PC-3 (cell line): Measurements from ENCODE around the gene MBLAC2. TPM values are rescaled to one million over a fixed set of nuclear protein-coding genes. Genes with fewer than 3 reads are reported as not detected.
A peak's percentile ranks its signal among the peaks of the same experiment; 100 is the strongest.

Experiments
- ATAC-seq: fragments of 200-7000 bp; cut with Tn5 transposase; 2 replicates; pipeline ENCODE4 v1.9.1; 2020; ENCODE audit warnings: mild to moderate bottlenecking, moderate library complexity
- BruUV-seq: library from RNA; stranded (reverse); fragments of 400-500 nt; replicated peaks from 2 replicates; lab custom pipeline; 2021; lab: Mats Ljungman, UMichigan
- CTCF ChIA-PET: fragments of 300-600 bp; sonication (Branson Sonifier 250); formaldehyde crosslinking; loops from one replicate; lab custom pipeline; 2022; ENCODE audit warnings: antibody characterized with exemption; lab: Charles Lee
- POLR2A ChIA-PET: fragments of 300-600 bp; sonication (Branson Sonifier 250); formaldehyde crosslinking; loops from one replicate; lab custom pipeline; 2022; ENCODE audit warnings: antibody characterized with exemption; ENCODE audit not compliant: unreplicated experiment; lab: Charles Lee
- DNase-seq: peaks from one replicate; pipeline ENCODE4 v3.0.0-alpha.2; 2015
- H2AFZ ChIP-seq: fragments of 300-600 bp; sonication (generic); 2 replicates; pipeline ENCODE4 v1.6.0; 2016; ENCODE audit warnings: antibody characterized with exemption, low read length
- H3F3A ChIP-seq: fragments of 300-600 bp; sonication (generic); one replicate; pipeline ENCODE4 v1.6.0; 2017; ENCODE audit warnings: antibody characterized with exemption, low read length, control low read depth, mild to moderate bottlenecking; ENCODE audit not compliant: unreplicated experiment
- H3K27ac ChIP-seq: fragments of 300-600 bp; sonication (generic); 2 replicates; pipeline ENCODE4 v1.5.1; 2016; ENCODE audit warnings: mild to moderate bottlenecking, low read length
- H3K27me3 ChIP-seq: fragments of 300-600 bp; sonication (generic); 2 replicates; pipeline ENCODE4 v1.6.1; 2016; ENCODE audit warnings: low read length, mixed read lengths
- H3K36me3 ChIP-seq: fragments of 300-600 bp; sonication (generic); 2 replicates; pipeline ENCODE4 v1.6.1; 2016; ENCODE audit warnings: low read depth, mixed run types, low read length, mixed read lengths
- H3K4me1 ChIP-seq: fragments of 300-600 bp; sonication (generic); 2 replicates; pipeline ENCODE4 v1.5.1; 2016; ENCODE audit warnings: low read length; ENCODE audit not compliant: insufficient read depth
- H3K4me2 ChIP-seq: fragments of 300-600 bp; sonication (generic); 2 replicates; pipeline ENCODE4 v1.6.0; 2016; ENCODE audit warnings: low read length
- H3K4me3 ChIP-seq: fragments of 300-600 bp; sonication (generic); 2 replicates; pipeline ENCODE4 v1.5.1; 2016; ENCODE audit warnings: mild to moderate bottlenecking, low read length, mixed read lengths
- H3K79me2 ChIP-seq: fragments of 300-600 bp; sonication (generic); 2 replicates; pipeline ENCODE4 v1.6.1; 2017; ENCODE audit warnings: low read length, mixed read lengths
- H3K9ac ChIP-seq: fragments of 300-600 bp; sonication (generic); 2 replicates; pipeline ENCODE4 v1.6.0; 2016; ENCODE audit warnings: mild to moderate bottlenecking, low read length
- H3K9me2 ChIP-seq: fragments of 300-600 bp; sonication (generic); replicated peaks from 2 replicates; pipeline ENCODE4 v1.6.1; 2016; ENCODE audit warnings: mixed run types, low read length, mixed read lengths
- H3K9me3 ChIP-seq: fragments of 300-600 bp; sonication (generic); 2 replicates; pipeline ENCODE4 v1.6.1; 2016; ENCODE audit warnings: low read length, mixed read lengths
- H4K20me1 ChIP-seq: fragments of 300-600 bp; sonication (generic); 2 replicates; pipeline ENCODE4 v1.6.1; 2016; ENCODE audit warnings: low read length, mixed read lengths
- EZH2 ChIP-seq: fragments of 300-600 bp; sonication (generic); IDR thresholded peaks from one replicate; pipeline ENCODE4 v1.6.1; 2017; ENCODE audit warnings: antibody characterized with exemption, mild to moderate bottlenecking, low read length; ENCODE audit not compliant: unreplicated experiment
- EZH2phosphoT487 ChIP-seq: fragments of 300-600 bp; sonication (generic); IDR thresholded peaks from 2 replicates; pipeline ENCODE4 v1.6.1; 2018; ENCODE audit warnings: mild to moderate bottlenecking, antibody characterized with exemption, low read length, borderline replicate concordance
- intact Hi-C: fragments of 100-400 bp; cut with micrococcal nuclease; formaldehyde crosslinking; loops from 2 replicates; pipeline ENCODE4 v1.9.0; 2023
- total RNA-seq: library from RNA; depleted of rRNA; stranded (reverse); fragments of >200 nt; gene quantifications from 2 replicates; pipeline ENCODE4 v1.2.3, GENCODE V29; 2014
- TF ChIP-seq, protein P1 (sequence below): fragments of 300-600 bp; sonication (generic); conservative IDR thresholded peaks from 2 replicates; pipeline ENCODE4 v1.5.1; 2017; ENCODE audit warnings: antibody characterized with exemption, low read depth, mild to moderate bottlenecking, low read length

The MBLAC2 gene
- total RNA-seq, 1 experiment from 2014 or later, result 7.8 TPM

DNA sequence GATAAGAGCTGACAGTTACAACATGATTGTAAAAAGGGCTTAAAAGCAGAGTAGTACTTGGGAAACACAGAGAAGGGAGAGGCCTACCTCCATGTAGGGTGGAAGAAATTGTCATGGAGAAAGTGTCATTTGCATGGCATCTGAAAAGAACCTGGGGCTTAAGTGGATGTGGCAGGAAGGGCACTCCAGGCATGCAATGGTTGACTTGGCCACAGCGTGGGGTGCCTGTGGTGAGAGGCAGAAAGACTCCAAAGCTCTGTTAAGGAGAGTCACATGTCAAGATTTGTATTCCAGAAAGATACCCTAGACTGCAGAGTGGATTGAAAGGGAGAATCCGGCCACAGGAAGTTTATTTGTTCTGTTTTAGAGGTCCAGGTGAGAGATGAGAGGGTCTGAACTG, 2.5 kb upstream of the MBLAC2 start:
- no peaks in the 10 kb centered on the region for H4K20me1 ChIP-seq
- H3F3A ChIP-seq, result no peaks in the 10 kb centered on the region
- 0 out of 2 replicates have a peak overlapping the region, but pooled peaks have one; percentile 3 for H3K4me2 ChIP-seq
- no peak for ATAC-seq
- intact Hi-C loops, result no loop called here
- no peak overlapping the region for H2AFZ ChIP-seq
- ChIA-PET POLR2A (no interaction called here), CTCF (no interaction called here)
- no TSS peak for BruUV-seq
- no peak for DNase-seq
- TF ChIP-seq, protein P1, sequence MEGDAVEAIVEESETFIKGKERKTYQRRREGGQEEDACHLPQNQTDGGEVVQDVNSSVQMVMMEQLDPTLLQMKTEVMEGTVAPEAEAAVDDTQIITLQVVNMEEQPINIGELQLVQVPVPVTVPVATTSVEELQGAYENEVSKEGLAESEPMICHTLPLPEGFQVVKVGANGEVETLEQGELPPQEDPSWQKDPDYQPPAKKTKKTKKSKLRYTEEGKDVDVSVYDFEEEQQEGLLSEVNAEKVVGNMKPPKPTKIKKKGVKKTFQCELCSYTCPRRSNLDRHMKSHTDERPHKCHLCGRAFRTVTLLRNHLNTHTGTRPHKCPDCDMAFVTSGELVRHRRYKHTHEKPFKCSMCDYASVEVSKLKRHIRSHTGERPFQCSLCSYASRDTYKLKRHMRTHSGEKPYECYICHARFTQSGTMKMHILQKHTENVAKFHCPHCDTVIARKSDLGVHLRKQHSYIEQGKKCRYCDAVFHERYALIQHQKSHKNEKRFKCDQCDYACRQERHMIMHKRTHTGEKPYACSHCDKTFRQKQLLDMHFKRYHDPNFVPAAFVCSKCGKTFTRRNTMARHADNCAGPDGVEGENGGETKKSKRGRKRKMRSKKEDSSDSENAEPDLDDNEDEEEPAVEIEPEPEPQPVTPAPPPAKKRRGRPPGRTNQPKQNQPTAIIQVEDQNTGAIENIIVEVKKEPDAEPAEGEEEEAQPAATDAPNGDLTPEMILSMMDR, result no peak
- TF ChIP-seq EZH2phosphoT487 (no peak), EZH2 (no peak)
- H3K79me2 ChIP-seq, result peaks cover 80% of the 10 kb centered on the region
- no peak overlapping the region for H3K27ac ChIP-seq
- no peak overlapping the region for H3K9ac ChIP-seq
- H3K4me1 ChIP-seq, result peaks cover 40% of the 10 kb centered on the region
- H3K9me3 ChIP-seq, result no peaks in the 10 kb centered on the region
- H3K9me2 ChIP-seq, result no peaks in the 10 kb centered on the region
- H3K4me3 ChIP-seq, result no peak overlapping the region
- H3K27me3 ChIP-seq, result no peaks in the 10 kb centered on the region
- no peaks in the 10 kb centered on the region for H3K36me3 ChIP-seq

DNA sequence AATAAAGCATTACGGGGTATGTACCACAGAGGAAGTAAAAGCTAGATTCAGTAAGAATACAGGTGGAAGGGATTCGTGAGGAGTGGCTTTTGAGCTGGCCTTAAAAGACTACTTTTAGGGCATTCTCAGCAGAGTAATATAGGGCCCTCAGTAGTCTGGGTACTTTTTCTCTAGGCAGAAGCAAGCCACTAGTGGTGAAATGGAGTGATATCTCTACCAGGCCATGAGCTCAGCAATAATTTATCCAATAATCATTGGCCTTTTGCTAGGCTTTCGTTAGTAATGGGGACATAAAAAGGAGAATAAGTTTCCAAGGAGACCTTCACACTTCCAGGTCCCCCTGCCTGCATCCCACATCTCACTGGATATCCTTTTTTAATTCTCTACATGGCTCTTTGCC, 1.8 kb upstream of the MBLAC2 start:
- intact Hi-C loops, result no loop called here
- TF ChIP-seq, protein P1, result no peak
- no peak for TF ChIP-seq EZH2
- TF ChIP-seq EZH2phosphoT487, result no peak
- Histone ChIP-seq H3K4me2 (peak overlapping the region; percentile 90), H3K36me3 (no peaks in the 10 kb centered on the region), H3K79me2 (peaks cover 80% of the 10 kb centered on the region), H4K20me1 (no peaks in the 10 kb centered on the region), H3K4me3 (peak overlapping the region; percentile 94; the same call in 1 of the 2 replicates), H3F3A (no peaks in the 10 kb centered on the region), H3K4me1 (peaks cover 44% of the 10 kb centered on the region), H3K9me3 (no peaks in the 10 kb centered on the region), H3K9me2 (no peaks in the 10 kb centered on the region), H3K9ac (no peak overlapping the region), H3K27ac (no peak overlapping the region), H2AFZ (no peak overlapping the region), H3K27me3 (no peaks in the 10 kb centered on the region)
- BruUV-seq, result no TSS peak
- no peak for ATAC-seq
- DNase-seq, result no peak
- POLR2A ChIA-PET, result interaction anchor here (0.5 kb wide), 1 partner anchor 28 kb away, joined by 3 read pairs; no protein-coding TSS in a partner anchor
- CTCF ChIA-PET, result no interaction called here

DNA sequence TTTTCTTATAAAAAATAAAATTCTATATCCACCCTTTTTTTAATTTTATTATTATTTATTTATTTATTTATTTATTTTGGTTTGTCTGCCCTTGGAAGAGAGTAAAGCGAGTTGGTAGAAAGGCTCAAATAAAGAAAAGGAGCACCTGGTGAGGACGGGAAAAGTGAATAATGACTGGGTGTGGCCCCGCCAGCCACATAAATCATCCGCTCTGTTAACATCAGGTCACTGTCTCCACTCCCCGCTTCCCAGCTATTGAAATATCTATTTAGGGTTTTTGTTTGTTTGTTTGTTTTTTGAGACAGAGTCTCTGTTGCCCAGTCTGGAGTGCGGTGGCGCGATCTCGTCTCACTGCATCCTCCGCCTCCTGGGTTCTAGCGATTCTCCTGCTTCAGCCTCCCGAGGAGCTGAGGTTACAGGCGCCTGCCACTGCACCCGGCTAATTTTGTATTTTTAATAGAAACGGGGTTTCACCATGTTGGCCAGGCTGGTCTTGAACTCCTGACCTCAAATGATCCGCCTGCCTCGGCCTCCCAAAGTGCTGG, 937 bp upstream of the MBLAC2 start:
- Histone ChIP-seq H2AFZ (no peak overlapping the region), H3K4me2 (peak overlapping the region; percentile 90), H3K27ac (no peak overlapping the region), H3K79me2 (peaks cover 80% of the 10 kb centered on the region), H4K20me1 (no peaks in the 10 kb centered on the region), H3K4me3 (peak overlapping the region; percentile 94), H3K9me3 (no peaks in the 10 kb centered on the region), H3K9me2 (no peaks in the 10 kb centered on the region), H3F3A (no peaks in the 10 kb centered on the region), H3K36me3 (no peaks in the 10 kb centered on the region), H3K27me3 (no peaks in the 10 kb centered on the region), H3K4me1 (peaks cover 39% of the 10 kb centered on the region), H3K9ac (peak overlapping the region; percentile 85)
- POLR2A ChIA-PET, result interaction anchor here (2.1 kb wide), 1 partner anchor 44 kb away, joined by 5 read pairs; no protein-coding TSS in a partner anchor
- intact Hi-C loops, result loop anchor here (2.0 kb wide), 2 partner anchors 37 to 43 kb away; no protein-coding TSS in a partner anchor
- TF ChIP-seq EZH2phosphoT487, result no peak
- no peak for TF ChIP-seq EZH2
- TF ChIP-seq, protein P1, result no peak
- TSS peak; percentile 30 for BruUV-seq
- DNase-seq, result peak; percentile 51
- CTCF ChIA-PET, result interaction anchor here (1.6 kb wide), 1 partner anchor 54 kb away, joined by 7 read pairs; the partner anchor contains the start of gene LYSMD3
- no peak for ATAC-seq
